ENCODE results near the gene SLN.

The SLN gene

DNA sequence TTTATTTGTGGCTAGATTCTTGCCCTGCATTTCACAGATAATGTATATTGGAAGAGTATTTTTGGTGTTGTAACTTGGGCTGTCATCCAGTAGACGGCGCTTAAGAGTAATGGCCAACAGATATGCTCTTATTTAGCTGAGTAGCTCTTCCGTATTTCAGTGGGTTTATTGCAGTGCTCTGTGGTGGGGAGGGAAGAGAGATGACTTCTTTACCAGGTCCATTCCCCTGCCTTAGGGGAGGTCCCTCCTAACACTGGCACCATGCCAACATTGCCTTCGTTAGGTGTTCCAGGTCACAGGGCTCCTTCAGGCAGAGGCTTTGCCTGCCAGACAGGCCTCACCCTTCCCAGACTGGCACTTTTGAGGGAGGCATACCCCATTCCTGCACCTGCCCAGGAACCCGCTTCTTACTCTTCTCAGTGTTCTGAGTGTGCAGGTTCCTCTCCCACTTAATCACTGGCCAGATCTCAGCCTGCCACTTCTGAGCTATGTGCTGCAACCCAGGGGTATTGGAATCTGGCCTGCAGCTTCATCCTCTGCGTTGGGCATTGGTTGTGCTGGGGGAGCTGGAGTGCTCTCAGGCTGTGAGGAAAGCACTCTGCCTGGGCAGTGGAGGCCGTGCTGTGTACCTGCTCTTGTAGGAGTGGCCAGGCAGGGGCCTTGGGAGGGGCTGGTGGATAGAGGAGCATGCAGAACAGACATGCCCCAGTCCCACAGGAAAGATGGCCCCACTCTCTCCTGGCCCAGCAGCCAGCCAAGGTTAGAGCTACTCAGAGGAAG is 29.4 kb upstream of the SLN start:
- H3K9me3 ChIP-seq (ENCODE audit: low read length), result no peaks in the 10 kb centered on the region
- H3K27me3 ChIP-seq (ENCODE audit: control insufficient read depth in 1 of 2, insufficient read depth in 2 of 2, low read length in 2 of 2), result no peaks in the 10 kb centered on the region
- H3K4me1 ChIP-seq (ENCODE audit: insufficient read depth, low read length), result no peaks in the 10 kb centered on the region
- no peak overlapping the region for H3K9ac ChIP-seq (ENCODE audit: low read length)
- H3K36me3 ChIP-seq (ENCODE audit: insufficient read depth, low read length), result no peaks in the 10 kb centered on the region
- H3K27ac ChIP-seq (ENCODE audit: low read depth, low read length), result no peak overlapping the region
- no peak overlapping the region for H3K4me3 ChIP-seq (ENCODE audit: low read depth in 1 of 2, low read length in 2 of 2)

DNA sequence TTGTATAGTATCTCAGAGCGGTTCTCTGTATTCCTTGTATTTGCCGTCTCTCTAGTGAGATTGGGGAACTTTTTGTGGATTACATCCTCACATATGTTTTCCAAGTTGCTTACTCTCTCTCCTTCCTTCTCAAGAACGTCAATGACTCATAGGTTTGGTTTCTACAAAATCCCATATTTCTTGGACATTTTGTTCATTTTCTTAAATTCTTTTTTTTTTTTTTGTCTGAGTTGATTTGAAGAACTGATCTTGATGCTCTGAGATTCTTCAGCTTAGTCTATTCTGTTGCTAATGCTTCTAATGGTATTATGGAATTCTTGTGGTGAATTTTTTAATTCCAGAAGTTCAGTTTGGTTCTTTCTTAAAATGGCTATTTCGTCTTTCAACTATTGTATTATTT is 28.4 kb upstream of the SLN start:
- Histone ChIP-seq H3K9ac (ENCODE audit: low read length) (no peak overlapping the region), H3K36me3 (ENCODE audit: insufficient read depth, low read length) (no peaks in the 10 kb centered on the region), H3K27ac (ENCODE audit: low read depth, low read length) (no peak overlapping the region), H3K9me3 (ENCODE audit: low read length) (no peaks in the 10 kb centered on the region), H3K27me3 (ENCODE audit: control insufficient read depth in 1 of 2, insufficient read depth in 2 of 2, low read length in 2 of 2) (no peaks in the 10 kb centered on the region), H3K4me1 (ENCODE audit: insufficient read depth, low read length) (no peaks in the 10 kb centered on the region), H3K4me3 (ENCODE audit: low read depth in 1 of 2, low read length in 2 of 2) (no peak overlapping the region)

DNA sequence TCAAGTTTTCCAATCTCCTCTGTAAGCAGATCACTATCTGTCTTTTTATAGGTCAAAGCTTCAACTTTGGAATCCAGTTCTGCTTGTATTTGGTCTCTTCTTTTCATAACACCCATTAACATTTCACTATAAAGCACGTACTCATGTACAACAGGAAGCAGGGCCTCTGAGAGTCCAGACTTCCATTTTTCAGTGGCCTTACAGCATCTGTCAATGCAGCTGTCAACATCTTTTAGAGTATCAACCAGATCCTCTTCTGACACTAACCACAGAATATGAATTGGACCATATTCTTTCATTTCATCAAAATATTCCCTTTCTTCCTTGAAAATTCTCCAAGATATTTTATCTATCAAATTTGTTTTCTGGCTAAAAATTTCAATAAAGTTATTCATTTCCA is 24.7 kb upstream of the SLN start:
- no peaks in the 10 kb centered on the region for H3K36me3 ChIP-seq (ENCODE audit: insufficient read depth, low read length)
- H3K4me3 ChIP-seq (ENCODE audit: low read depth in 1 of 2, low read length in 2 of 2), result no peak overlapping the region
- no peaks in the 10 kb centered on the region for H3K9me3 ChIP-seq (ENCODE audit: low read length)
- no peak overlapping the region for H3K9ac ChIP-seq (ENCODE audit: low read length)
- no peak overlapping the region for H3K27ac ChIP-seq (ENCODE audit: low read depth, low read length)
- no peaks in the 10 kb centered on the region for H3K4me1 ChIP-seq (ENCODE audit: insufficient read depth, low read length)
- no peaks in the 10 kb centered on the region for H3K27me3 ChIP-seq (ENCODE audit: control insufficient read depth in 1 of 2, insufficient read depth in 2 of 2, low read length in 2 of 2)

DNA sequence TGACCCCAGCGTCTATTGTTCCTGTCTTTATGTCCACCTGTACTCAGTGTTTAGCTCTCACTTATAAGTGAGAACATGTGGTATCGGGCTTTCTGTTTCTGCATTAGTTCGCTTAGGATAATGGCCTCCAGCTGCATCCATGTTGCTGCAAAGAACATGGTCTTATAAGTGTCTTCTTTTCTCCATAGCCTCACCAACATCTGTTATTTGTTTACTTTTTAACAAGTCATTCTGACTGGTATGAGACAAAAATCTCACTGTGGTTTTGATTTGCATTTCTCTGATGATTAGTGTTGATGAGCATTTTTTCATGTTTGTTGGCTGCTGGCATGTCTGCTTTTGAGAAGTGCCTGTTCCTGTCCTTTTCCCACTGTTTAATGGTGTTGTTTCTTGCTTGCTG is 21.7 kb upstream of the SLN start:
- no peak overlapping the region for H3K4me3 ChIP-seq (ENCODE audit: low read depth in 1 of 2, low read length in 2 of 2)
- H3K4me1 ChIP-seq (ENCODE audit: insufficient read depth, low read length), result no peaks in the 10 kb centered on the region
- no peaks in the 10 kb centered on the region for H3K9me3 ChIP-seq (ENCODE audit: low read length)
- H3K27me3 ChIP-seq (ENCODE audit: control insufficient read depth in 1 of 2, insufficient read depth in 2 of 2, low read length in 2 of 2), result no peaks in the 10 kb centered on the region
- no peaks in the 10 kb centered on the region for H3K36me3 ChIP-seq (ENCODE audit: insufficient read depth, low read length)
- no peak overlapping the region for H3K27ac ChIP-seq (ENCODE audit: low read depth, low read length)
- no peak overlapping the region for H3K9ac ChIP-seq (ENCODE audit: low read length)

DNA sequence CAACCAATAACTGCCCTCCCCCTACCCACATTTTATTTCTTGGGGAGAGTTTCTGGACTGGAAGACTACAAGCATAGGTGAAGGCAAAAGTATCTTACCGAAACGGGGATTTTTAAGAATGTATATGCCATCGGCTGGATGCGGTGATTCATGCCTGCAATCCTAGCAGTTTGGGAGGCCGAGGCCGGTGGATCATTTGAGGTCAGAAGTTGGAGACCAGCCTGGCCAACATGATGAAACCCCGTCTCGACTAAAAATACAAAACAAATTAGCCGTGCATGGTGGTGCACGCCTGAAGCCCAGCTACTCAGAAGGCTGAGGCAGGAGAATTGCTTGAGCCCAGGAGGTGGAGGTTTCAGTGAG is 20.8 kb upstream of the SLN start:
- no peaks in the 10 kb centered on the region for H3K27me3 ChIP-seq (ENCODE audit: control insufficient read depth in 1 of 2, insufficient read depth in 2 of 2, low read length in 2 of 2)
- no peaks in the 10 kb centered on the region for H3K4me1 ChIP-seq (ENCODE audit: insufficient read depth, low read length)
- H3K36me3 ChIP-seq (ENCODE audit: insufficient read depth, low read length), result no peaks in the 10 kb centered on the region
- H3K9ac ChIP-seq (ENCODE audit: low read length), result no peak overlapping the region
- H3K9me3 ChIP-seq (ENCODE audit: low read length), result no peaks in the 10 kb centered on the region
- no peak overlapping the region for H3K27ac ChIP-seq (ENCODE audit: low read depth, low read length)
- no peak overlapping the region for H3K4me3 ChIP-seq (ENCODE audit: low read depth in 1 of 2, low read length in 2 of 2)

DNA sequence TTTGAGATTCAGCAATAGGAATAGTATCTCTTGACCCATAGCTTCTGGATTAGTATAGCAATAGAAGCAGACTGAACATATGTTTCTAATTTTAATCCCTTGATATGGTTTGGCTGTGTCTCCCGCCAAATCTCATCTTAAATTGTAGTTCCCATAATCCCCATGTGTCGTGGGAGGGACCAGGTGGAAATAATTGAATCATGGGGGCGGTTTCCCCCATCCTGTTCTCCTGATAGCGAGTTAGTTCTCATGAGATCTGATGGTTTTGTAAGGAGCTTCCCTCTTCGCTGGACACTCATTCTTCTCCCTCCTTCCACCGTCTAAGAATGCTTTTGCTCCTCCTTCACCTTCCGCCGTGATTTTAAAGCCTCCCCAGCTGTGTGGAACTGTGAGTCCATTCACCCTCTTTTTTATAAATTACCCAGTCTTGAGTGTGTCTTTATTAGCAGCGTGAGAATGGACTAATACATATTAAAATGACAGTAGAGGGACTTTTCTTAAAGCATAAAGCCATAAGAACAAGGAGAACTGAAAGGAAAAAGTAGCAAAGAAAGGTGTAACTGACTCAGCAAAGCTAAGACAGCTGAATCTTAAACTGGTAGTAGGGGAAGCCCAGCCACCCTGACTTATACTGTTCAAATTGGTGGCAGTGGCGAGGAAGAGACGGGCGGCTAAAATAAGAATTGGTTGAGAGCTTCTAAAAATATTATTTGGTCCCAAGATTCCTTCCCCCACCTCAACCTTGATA is 20.3 kb upstream of the SLN start:
- no peaks in the 10 kb centered on the region for H3K4me1 ChIP-seq (ENCODE audit: insufficient read depth, low read length)

DNA sequence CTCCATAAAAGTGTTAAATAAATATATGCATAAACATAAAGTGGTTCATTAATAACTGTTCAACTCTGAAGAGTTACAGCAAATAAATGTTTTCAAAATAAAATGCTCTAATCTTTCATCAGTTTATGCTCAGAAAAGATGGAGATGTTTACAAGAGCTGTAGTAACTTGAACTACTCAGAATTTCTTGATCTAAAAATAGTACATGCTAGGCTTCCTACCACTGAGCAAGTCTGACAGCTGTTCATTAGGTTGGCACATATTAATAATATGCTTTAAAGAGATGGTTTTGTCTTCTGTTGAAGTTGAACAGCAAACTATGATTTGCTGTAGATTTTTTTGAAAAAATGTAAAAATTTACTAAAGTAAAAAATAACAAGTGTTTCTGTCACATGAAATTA is 10.8 kb upstream of the SLN start:
- H3K4me3 ChIP-seq (ENCODE audit: low read depth in 1 of 2, low read length in 2 of 2), result no peak overlapping the region
- no peaks in the 10 kb centered on the region for H3K36me3 ChIP-seq (ENCODE audit: insufficient read depth, low read length)
- H3K27me3 ChIP-seq (ENCODE audit: control insufficient read depth in 1 of 2, insufficient read depth in 2 of 2, low read length in 2 of 2), result no peaks in the 10 kb centered on the region
- no peaks in the 10 kb centered on the region for H3K9me3 ChIP-seq (ENCODE audit: low read length)
- H3K27ac ChIP-seq (ENCODE audit: low read depth, low read length), result no peak overlapping the region
- H3K9ac ChIP-seq (ENCODE audit: low read length), result no peak overlapping the region
- no peaks in the 10 kb centered on the region for H3K4me1 ChIP-seq (ENCODE audit: insufficient read depth, low read length)

More for the DNA sequence above, 20.3 kb upstream of the SLN start:
- no peaks in the 10 kb centered on the region for H3K36me3 ChIP-seq (ENCODE audit: insufficient read depth, low read length)
- no peaks in the 10 kb centered on the region for H3K9me3 ChIP-seq (ENCODE audit: low read length)
- no peak overlapping the region for H3K4me3 ChIP-seq (ENCODE audit: low read depth in 1 of 2, low read length in 2 of 2)
- no peaks in the 10 kb centered on the region for H3K27me3 ChIP-seq (ENCODE audit: control insufficient read depth in 1 of 2, insufficient read depth in 2 of 2, low read length in 2 of 2)
- H3K27ac ChIP-seq (ENCODE audit: low read depth, low read length), result no peak overlapping the region
- no peak overlapping the region for H3K9ac ChIP-seq (ENCODE audit: low read length)

DNA sequence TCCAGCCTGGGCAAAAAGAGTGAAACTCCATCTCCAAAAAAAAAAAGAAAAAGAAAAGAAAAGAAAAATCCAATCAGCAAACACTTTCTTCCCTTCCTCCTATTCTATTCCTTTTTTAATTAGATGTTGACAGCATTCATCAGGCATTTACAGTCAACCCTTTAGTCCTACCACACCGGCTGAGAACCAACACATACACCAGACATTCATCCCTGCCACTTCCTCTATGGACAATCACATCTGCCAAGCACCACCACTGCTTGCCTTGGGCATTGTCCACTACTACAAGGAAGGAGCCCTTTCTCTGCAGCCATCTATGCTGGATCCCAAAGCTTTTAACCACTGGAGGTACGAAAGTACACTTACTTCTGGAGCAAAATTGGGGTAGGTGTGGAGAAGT is 9.4 kb upstream of the SLN start:
- no peaks in the 10 kb centered on the region for H3K4me1 ChIP-seq (ENCODE audit: insufficient read depth, low read length)

DNA sequence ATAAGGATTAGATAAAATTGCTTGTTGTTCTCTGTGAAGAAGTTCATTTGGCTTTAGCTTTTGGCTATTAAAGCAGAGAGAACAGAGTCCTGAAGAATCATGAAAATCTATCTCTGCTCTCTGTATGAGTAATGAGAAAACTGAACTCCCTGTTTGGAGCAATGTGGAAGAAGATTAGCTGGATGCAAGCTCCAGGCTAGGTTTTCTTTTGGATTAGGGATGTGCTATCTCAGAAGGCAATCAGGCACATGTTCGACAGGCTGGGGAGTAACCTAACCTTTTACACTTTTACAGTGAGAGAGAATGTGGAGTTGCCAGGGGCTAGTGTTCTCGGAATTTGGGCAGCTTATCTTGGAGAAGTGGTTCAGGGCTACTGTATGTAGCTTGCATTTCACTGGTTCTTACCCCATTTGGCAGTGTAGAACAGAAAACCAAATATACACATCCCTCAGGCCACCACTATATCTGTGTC is 8.5 kb upstream of the SLN start:
- no peaks in the 10 kb centered on the region for H3K4me1 ChIP-seq (ENCODE audit: insufficient read depth, low read length)
- no peaks in the 10 kb centered on the region for H3K36me3 ChIP-seq (ENCODE audit: insufficient read depth, low read length)
- no peak overlapping the region for H3K9ac ChIP-seq (ENCODE audit: low read length)
- no peak overlapping the region for H3K27ac ChIP-seq (ENCODE audit: low read depth, low read length)
- no peaks in the 10 kb centered on the region for H3K27me3 ChIP-seq (ENCODE audit: control insufficient read depth in 1 of 2, insufficient read depth in 2 of 2, low read length in 2 of 2)
- no peaks in the 10 kb centered on the region for H3K9me3 ChIP-seq (ENCODE audit: low read length)
- H3K4me3 ChIP-seq (ENCODE audit: low read depth in 1 of 2, low read length in 2 of 2), result no peak overlapping the region

More for the DNA sequence above, 9.4 kb upstream of the SLN start:
- Histone ChIP-seq H3K4me3 (ENCODE audit: low read depth in 1 of 2, low read length in 2 of 2) (no peak overlapping the region), H3K36me3 (ENCODE audit: insufficient read depth, low read length) (no peaks in the 10 kb centered on the region), H3K9ac (ENCODE audit: low read length) (no peak overlapping the region), H3K9me3 (ENCODE audit: low read length) (no peaks in the 10 kb centered on the region), H3K27ac (ENCODE audit: low read depth, low read length) (no peak overlapping the region), H3K27me3 (ENCODE audit: control insufficient read depth in 1 of 2, insufficient read depth in 2 of 2, low read length in 2 of 2) (no peaks in the 10 kb centered on the region)

DNA sequence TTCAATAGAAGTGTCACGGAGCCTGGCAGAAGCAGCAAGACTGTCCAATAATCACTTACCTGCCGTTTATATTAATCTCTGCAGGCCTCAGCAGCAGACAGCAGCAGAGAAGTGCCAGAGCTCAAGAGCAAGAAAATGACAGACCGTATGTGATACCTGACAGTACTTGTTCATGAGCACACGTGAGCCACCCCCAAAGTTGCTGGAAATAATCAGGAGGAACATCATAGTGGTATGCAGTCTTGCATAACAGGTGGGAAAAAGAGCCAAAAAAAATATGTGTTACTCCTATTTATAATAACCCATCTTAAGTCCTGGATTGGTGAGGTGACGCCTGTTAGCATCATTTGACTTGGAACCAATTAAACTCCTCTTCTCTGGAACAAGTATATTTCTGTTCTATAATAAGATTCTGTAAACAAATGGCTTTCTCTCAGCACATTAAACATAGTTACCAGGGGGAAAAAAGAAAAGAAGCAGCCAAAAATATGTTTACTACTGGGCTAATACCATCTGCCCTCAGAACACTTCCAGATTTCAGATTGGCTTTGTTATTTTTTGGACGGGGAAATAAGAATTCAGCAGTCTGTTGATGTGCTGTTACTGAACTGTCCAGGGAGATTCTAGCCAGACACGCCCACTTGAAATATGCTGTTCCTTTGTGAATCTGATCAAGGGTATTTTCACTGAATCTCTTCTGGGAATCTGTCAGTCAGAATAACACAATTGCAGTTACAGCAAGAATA is 7.9 kb upstream of the SLN start:
- no peaks in the 10 kb centered on the region for H3K27me3 ChIP-seq (ENCODE audit: control insufficient read depth in 1 of 2, insufficient read depth in 2 of 2, low read length in 2 of 2)
- no peaks in the 10 kb centered on the region for H3K4me1 ChIP-seq (ENCODE audit: insufficient read depth, low read length)
- H3K4me3 ChIP-seq (ENCODE audit: low read depth in 1 of 2, low read length in 2 of 2), result no peak overlapping the region
- no peak overlapping the region for H3K9ac ChIP-seq (ENCODE audit: low read length)
- H3K27ac ChIP-seq (ENCODE audit: low read depth, low read length), result no peak overlapping the region
- no peaks in the 10 kb centered on the region for H3K36me3 ChIP-seq (ENCODE audit: insufficient read depth, low read length)
- H3K9me3 ChIP-seq (ENCODE audit: low read length), result no peaks in the 10 kb centered on the region

DNA sequence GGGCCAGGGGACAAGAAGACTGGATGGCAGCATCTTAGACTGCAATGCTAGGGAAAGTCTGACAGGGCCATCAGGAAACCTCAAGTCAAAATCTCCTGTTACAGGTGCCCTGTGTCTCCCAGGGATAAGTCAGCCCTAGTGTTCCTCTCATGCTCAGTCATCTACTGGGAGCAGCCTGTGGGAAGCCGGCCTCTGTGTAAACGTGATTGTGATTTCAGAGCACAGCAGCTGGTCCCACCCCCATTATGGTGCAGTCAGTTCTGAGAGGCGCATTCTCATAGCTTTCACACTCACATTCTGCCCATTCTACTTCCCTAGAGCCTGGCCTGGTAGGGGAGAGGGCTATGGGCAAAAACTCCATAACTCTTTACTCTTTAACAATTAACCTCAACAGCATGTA is 7.2 kb upstream of the SLN start:
- H3K4me1 ChIP-seq (ENCODE audit: insufficient read depth, low read length), result no peaks in the 10 kb centered on the region
- H3K9ac ChIP-seq (ENCODE audit: low read length), result no peak overlapping the region
- no peaks in the 10 kb centered on the region for H3K9me3 ChIP-seq (ENCODE audit: low read length)
- no peaks in the 10 kb centered on the region for H3K27me3 ChIP-seq (ENCODE audit: control insufficient read depth in 1 of 2, insufficient read depth in 2 of 2, low read length in 2 of 2)
- H3K36me3 ChIP-seq (ENCODE audit: insufficient read depth, low read length), result no peaks in the 10 kb centered on the region
- no peak overlapping the region for H3K27ac ChIP-seq (ENCODE audit: low read depth, low read length)
- no peak overlapping the region for H3K4me3 ChIP-seq (ENCODE audit: low read depth in 1 of 2, low read length in 2 of 2)

All from muscle layer of colon (tissue), 2 donors.